GM19240 (cell line): ENCODE data around the gene SUCLG2.
"Not testable (repeated sequence)": the region's sequence is repeated elsewhere in the genome, so short reads cannot be mapped to it uniquely, and the experiment has no call there.

ENCODE experiments used
- DNase-seq: peaks from one replicate; pipeline ENCODE4 v3.0.0; 2011; ENCODE audit warnings: low spot score; ENCODE audit not compliant: insufficient read length

The SUCLG2 gene

DNA sequence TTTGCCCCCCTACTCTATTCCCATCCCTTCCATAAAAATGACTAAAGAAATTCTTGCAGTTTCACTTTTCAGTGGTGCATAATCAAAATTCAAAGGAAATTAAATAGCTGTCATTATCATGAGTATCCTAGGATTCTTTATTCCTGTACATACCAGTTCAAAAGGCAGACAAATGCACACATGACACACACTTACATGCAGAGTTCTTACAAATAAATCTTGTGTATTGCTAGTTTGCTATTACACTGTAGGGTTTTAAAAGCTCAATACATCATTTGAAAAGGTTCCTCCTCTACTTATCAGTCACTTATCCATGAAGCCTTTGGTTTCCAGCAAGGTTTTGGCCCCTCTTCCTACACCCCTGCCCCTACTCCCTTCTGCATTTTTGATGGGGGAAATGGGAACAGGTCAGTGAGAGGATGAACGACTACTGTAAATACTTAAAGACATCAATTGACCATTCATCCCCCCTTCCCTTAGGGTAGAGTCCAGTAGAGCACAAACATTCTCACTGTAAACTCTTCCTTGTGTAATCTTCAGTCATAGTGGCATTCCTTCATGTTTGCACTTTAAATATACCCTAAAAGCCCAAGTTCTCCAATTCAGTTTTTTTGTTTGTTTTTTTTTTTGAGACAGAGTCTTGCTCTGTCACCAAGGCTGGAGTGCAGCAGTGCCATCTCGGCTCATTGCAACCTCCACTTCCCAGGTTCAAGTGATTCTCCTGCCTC lies 92.6 kb downstream of the SUCLG2 start:
- DNase-seq = no peak

DNA sequence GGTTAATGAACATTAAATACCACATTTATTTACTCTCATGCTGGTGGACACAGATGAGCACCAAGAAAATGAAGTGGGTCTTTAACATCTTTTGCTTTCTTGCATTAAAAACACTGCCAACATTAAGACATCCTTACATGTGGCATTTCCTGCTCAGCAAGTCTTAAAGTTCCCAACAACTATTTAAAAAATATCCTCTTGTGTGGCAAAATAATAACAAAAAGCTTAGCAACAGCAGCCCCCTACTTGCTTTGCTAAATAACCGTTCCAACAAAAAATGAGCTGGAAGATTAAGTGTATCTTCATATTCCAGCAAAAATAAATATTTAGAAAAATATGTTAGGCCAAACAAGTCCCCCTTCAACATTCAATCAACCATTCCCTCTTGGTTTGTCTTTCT lies 93.1 kb downstream of the SUCLG2 start:
- no peak for DNase-seq

DNA sequence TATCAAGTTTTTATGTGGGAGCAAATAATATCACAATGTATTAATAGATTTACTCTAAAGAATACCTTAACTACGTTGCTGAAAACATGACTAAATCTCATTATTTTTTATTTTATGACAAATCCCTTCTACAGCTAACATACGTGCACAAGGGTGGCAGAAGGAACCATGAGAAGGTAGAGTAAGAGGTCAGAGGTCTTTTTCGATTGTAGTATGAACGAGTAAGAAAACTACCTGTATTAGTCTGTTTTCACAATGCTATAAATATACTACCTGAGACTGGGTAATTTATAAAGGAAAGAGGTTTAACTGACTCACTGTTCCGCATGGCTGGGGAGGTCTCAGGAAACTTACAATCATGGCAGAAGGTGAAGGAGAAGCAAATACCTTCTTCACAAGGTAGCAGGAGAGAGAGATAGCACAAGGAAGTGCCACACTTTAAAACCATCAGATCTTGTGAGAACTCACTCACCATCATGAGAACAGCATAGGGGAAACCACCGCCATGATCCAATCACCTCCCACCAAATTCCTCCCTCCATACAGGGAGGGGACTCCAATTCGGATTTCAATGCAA lies 95.3 kb downstream of the SUCLG2 start:
- DNase-seq = no peak

DNA sequence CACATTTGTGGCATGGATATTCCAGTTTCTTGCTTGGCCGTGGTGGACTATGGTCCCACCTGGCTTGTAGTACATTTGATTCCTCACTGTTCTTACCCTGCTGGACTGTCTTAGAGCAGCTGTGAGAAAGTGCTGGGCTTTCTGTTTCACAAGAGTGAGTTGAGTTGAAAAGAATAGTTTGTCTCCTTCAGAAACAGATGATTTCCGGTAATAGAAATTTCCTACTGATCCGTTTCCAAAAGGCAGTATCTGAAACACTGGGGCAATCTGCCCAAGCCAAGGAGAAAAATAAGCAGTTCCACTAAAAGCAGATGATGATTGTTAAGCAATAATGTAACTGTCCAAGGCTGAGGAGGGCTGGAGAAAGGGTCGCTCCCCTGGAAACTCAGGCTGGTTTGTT lies 96.0 kb downstream of the SUCLG2 start:
- DNase-seq = no peak

DNA sequence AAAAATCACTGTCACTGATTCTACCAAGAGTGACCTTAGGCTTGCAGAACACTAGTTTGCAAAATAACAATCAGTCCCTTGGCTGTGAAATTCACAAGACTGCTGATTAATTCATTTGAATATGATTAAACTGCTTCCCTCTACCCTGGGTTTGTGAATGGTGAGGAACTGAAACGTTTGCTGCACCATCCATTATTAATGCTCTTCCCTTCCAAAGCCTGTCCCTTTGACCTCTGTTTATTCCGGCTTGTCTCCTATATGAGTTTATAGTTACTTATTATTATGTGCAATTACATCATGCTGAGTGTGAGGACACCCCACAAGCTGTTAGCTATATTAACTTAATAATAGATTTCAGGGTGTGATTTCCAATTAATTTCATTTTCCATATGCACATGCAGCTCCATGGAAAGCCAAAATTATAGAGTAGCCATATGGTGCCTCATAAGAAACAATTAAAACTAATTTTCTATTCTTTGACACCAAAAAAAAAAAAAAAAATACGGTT lies 96.5 kb downstream of the SUCLG2 start:
- DNase-seq = no peak

DNA sequence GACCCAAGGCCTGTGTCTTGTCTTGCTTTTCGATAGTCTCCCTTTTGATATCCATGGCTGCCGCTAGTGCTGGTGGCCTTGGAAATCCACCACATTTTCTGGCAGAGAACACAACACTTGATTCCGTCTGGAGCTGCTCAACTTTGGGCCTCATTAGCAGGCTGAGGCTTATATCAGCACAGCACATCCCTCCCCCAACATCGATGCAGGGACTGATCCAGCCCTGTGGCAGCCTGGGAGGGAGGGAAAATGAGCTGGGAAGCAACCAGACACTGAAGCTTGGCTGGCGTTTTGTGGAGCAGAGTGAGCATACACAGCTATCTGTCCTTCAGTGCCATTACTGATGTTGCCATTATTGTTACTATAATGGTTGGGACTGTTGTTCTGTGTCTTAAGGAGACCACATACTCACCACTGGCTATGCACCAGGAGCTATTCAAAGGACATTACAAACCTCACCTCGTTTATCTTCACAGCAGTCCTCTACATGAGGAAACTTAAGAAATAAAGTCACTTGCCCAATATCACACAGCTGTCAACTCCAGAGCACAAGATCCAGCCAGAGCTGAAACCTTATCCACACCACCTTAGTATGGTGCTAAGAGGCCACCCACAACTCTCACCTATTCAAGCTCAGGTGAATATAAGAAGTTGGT lies 102.9 kb downstream of the SUCLG2 start:
- no peak for DNase-seq

DNA sequence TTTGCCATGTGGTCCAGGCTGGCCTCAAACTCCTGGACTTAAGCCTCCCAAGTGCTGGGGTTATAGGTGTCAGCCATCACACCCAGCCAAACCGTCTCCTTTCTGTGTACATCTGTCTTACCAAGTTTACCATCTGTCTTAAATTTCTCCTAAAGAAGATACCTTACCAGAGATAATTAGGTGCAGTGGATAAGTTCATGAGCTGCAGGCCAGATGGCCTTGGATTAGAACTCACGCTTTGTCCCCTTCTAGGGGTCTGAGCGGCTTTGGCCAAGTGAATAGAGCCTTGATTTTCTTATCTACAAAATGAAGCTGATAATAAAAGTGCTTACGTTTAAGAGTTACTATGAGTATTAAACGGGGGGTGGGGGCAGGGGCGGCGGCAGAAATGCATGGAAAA lies 103.9 kb downstream of the SUCLG2 start:
- no peak for DNase-seq

DNA sequence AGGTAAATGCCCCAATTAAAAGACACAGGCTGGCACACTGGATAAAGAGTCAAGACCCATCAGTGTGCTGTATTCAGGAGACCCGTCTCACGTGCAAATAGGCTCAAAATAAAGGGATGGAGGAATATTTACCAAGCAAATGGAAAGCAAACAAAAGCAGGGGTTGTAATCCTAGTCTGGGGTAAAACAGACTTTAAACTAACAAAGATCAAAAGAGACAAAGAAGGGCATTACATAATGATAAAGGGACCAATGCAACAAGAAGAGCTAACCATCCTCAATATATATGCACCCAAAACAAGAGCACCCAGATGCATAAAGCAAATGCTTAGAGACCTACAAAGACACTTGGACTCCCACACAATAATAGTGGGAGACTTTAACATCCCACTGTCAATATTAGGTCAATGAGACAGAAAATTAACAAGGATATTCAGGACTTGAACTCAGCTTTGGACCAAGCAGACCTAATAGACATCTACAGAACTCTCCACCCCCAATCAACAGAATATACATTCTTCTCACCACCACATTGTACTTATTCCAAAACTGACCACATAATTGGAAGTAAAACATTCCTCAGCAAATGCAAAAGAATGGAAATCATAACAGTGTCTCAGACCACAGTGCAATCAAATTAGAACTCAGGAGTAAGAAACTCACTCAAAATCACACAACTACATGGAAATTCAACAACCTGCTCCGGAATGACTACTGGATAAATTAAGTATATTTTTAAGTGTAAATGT lies 111.7 kb downstream of the SUCLG2 start:
- DNase-seq = not testable (repeated sequence)

DNA sequence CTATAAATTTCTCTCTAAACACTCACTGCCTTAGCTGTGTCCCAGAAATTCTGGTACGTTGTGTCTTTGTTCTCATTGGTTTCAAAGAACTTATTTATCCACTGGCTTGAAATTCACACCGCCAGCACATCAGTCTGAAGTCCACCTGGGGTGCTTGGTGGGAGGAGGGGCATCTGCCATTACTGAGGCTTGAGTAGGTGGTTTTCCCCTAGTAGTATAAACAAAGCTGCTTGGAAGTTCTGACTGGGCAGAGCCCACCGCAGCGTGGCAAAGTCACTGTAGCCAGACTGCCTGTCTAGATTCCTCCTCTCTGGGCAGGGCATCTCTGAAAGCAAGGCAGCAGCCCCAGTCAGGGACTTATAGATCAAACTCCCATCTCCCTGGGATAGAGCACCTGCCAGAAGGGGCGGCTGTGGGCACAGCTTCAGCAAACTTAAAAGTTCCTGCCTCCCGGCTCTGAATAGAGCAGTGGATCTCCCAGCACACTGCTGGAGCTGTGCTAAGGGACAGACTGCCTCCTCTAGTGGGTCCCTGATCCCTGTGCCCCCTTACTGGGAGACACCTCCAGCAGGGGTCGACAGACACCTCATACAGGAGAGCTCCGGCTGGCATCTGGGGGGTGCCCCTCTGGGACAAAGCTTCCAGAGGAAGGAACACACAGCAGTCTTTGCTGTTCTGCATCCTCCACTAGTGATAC lies 114.1 kb downstream of the SUCLG2 start:
- no peak for DNase-seq

DNA sequence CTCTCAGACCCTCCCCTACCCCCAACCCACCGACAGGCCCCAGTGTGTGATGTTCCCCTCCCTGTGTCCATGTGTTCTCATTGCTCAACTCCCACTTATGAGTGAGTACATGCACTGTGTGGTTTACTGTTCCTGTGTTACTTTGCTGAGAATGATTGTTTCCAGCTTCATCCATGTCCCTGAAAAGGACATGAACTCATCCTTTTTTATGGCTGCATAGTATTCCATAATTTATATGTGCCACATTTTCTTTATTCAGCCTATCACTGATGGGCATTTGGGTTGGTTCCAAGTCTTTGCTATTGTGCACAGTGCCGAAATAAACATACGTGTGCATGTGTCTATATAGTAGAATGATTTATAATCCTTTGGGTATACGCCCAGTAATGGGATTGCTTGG lies 117.2 kb downstream of the SUCLG2 start:
- DNase-seq = not testable (repeated sequence)

DNA sequence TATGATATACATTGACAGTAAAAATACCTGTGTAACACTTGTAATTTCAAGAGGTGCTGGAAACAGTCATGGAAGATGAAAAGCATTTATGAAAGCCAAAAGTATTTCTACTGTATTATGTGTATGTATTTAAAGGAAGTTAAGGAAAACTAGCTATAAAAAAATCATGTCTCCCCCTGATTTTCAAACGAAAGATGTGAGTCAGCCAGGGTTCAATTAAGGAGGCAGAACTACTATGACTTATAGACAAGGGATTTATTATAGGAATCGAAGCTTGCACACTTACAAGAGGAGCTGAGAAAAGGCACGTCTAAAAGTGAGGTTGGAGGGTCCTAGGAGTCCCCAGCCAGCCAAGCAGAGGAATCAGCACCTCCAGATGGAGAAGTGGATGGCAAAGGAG lies 119.4 kb downstream of the SUCLG2 start:
- no peak for DNase-seq

DNA sequence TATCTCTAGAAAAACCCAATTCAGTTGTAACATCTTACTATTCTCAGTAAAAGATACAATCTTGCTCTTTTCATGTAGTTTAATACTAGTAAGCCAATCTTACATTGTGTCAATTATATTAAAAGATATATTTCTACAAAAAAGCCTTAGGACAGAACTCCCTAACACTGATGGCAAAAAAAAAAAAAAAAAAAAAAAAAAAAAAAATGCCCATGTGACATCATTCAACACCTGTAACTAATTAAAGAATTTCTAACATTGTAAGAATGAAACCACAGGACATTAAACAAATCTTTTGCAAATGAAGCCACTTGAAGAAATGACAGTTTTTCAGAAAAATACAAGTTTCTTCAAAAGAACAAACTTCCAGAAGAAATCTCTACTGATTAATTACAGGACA lies 119.8 kb downstream of the SUCLG2 start:
- DNase-seq = no peak

DNA sequence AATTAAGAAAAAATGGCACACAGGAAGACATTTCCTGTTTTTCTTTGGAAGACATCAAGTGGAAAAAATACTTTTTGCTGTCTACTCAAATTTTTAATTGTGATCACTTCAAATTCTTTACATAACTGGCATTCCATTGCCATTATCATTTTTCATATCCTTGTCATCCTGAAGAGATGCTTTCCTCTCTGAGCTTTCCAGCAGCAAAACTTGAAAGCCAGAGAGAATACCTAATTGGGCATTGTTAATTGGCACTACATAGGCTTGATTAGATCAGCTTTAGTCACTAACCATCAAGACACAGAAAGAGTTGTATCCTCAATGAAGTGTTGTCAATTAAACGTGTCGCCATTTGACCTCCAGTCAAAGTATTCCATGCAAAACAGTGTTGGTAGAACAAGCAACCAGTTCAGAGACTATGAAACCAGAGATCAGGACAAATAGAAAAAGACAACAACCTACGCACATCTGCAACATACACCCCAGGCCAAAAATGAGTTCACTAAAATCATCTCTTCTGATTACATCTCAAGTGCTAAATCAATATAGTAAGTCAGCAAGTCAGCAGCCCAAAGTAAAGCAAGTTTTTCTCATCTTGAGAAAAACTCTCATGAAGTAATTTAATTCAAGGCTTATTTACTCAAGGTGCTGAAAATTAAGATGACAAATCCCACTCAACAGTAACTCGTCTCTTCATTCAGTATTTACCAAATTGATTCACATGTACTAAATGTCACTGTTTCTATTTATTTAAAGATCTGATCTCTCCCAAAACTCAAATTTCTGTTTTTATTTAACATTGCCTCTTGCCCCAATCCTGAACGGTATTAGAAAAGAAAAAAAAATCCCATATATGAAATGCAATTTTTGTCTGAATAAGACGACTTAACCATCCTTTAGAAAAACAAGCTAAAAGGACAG lies 123.0 kb downstream of the SUCLG2 start:
- no peak for DNase-seq

DNA sequence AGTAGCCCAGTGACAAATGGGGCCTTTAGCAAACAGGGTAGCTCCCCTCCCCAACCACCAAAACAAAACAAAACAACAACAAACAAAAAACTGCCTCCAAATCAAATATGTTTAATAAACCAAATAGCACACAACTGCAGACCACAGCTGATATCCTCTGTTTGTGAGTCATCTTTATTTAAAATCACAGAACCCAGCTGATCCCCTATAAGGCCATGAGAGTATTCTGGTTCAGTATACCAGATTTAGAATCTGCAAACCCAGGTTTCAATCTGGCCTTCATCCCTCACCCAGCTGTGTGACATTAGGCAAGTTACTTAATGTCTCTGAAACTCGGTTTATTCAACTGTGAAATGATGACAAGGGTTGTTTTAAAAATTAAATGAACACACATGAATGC lies 124.5 kb downstream of the SUCLG2 start:
- DNase-seq = no peak

DNA sequence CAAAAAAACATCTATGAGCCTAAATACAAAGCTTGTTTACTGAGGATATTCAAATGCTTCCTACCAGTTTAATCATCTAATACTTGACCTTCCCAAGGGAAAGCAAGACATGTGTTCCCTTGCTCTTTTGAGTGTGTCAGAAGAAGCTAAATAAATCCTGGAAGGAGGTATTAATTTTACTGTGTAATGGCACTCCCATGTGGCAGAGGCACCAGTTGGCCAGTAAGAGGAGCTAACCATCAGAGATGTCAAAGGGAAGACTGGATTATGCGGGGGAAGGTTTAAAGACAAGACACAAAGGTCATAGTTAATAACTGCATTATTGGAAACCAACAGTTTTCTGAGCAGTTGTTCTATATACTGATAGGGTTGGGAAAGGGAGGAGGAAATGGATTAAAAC lies 125.1 kb downstream of the SUCLG2 start:
- DNase-seq = no peak

DNA sequence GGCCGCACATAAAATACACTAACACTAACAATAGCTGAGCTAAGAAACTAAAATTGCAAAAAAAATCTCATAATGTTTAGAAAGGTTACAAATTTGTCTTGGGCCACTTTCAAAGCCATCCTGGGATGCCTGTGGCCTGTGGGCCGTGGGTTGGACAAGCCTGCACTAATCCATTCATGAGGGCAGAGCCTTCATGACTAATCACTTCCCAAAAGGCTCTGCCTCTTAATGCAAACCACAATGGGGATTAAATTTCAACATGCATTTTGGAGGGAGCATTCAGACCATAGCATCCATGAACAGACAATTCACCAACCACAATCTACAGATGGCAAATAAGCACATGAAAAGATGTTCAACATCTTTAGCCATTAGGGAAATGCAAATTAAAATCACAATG lies 128.2 kb downstream of the SUCLG2 start:
- no peak for DNase-seq

DNA sequence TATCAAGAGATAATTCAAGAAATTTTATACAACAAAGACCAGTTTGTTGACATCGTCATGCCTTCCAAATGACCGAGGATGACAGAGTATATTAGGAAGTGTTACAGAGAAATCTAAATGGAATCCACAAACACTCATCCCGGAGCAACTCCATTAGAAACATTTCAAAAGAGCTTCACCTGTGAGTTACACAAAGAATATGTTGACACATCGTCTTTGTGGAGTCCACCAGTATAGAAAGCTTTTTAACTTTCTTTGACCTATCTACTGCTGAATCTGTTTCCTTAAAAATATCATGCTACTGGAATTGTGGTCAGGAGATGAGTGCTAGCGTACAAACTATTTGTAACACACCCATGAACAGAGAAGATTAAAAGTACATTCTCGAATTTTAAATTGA lies 130.4 kb downstream of the SUCLG2 start:
- DNase-seq = no peak

DNA sequence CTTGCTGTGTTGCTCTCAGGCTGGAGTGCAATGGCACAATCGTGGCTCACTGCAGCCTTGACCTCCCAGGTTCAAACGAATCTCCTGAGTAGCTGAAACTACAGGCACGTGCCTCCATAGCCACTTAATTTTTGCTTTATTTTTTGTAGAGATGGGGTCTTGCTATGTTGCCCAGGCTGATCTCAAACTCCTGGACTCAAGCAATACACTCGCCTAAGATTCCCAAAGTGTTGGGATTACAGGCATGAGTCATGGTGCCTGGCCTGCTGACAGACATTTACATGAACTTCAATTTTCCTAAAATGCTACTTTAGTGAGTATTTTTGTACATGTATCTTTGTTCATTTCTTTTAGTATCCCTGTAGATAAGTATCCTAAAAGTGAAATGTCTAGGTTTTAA lies 132.3 kb downstream of the SUCLG2 start:
- DNase-seq = no peak

DNA sequence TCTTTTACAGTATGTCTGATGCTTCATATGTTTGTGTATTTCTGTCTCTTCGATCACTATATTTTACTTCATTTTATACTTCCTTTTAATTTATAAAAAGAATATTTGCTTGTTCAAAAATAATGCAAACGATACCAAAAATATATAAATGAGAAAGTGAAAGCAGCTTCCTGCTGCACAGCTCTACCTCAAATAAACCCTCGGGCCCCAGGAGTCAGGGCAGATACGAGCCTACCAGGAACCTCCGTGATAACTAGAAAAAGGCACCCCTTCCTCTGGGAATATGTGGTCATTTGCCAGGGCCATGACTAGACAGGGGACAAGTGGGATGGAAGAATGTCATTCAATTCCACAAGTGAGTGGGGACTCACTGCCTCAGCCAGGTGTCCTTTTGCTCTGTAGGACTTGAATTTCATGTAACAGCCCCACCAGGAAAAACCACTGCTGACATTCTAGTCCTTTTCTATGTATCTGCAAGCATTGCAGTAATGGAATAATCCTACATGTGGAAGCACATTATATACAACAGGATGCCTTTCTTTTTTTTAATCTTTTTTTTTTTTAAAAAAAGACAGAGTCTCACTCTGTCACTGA lies 133.3 kb downstream of the SUCLG2 start:
- DNase-seq = no peak

DNA sequence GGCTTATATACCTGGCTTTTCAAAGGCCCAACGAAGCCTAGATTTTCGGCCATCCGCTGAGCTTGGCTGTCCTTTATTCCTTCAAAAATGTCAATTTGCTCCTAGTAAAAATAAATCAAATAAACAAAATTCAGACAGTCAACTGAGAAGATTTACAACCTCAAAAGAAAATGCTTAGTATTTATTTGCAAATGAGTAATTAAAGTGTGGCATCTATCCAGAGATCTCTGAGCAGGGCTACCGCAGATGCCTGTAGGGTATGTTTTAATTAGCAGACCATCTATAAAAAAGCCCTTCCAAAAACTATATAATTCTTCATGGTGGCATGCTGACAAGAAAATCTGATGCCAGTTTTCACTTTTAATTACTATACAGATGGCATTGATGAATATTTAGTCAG lies 136.2 kb downstream of the SUCLG2 start:
- DNase-seq = no peak
